ENCODE measurements around the gene SCML2. TPM values are rescaled to one million over a fixed set of nuclear protein-coding genes. Genes with fewer than 3 reads are reported as not detected.

The SCML2 gene
- total and polyA plus RNA-seq, 2 of the 13 experiments (the other 11 are each of a cell fraction or from before 2014, with no cell fraction given), result 5.1 to 7.6 TPM

GRCh38 chrX:18210470-18210869 is 144.0 kb downstream of the SCML2 start:
- Histone ChIP-seq H3K4me2 (ENCODE audit: low read depth, low read length) (no peak overlapping the region), H3K4me3 (replicated peaks in 1 of 3; ENCODE audit: insufficient read depth in 1 of 3, low read depth in 2 of 3, low read length in 3 of 3) (no peak overlapping the region), H4K20me1 (ENCODE audit: insufficient read depth, low read length) (no peaks in the 10 kb centered on the region), H3K36me3 (replicated peaks in 1 of 2; ENCODE audit: control insufficient read depth in 1 of 2, insufficient read depth in 2 of 2, low read length in 2 of 2) (no peaks in the 10 kb centered on the region), H3K27ac (ENCODE audit: extremely low read length, insufficient read depth, low read length) (no peak overlapping the region), H3K9ac (ENCODE audit: insufficient read depth, low read depth, low read length) (no peak overlapping the region), H2AFZ (ENCODE audit: low read length) (no peak overlapping the region), H3K4me1 (ENCODE audit: insufficient read depth, low read length) (no peaks in the 10 kb centered on the region), H3K9me3 (ENCODE audit: low read length) (no peaks in the 10 kb centered on the region), H3K27me3 (ENCODE audit: control insufficient read depth in 1 of 2, insufficient read depth in 2 of 2, low read length in 2 of 2) (no peaks in the 10 kb centered on the region), H3K79me2 (ENCODE audit: insufficient read depth, low read length) (no peaks in the 10 kb centered on the region)
- FAIRE-seq, result no peak
- no TSS peak for BruUV-seq (replicated peaks)
- no peak for ATAC-seq
- WGBS (ENCODE audit: low lambda C conversion rate), result 0% methylated on average over 2 of the region's 2 CpGs
- intact Hi-C loops (cut with micrococcal nuclease; ENCODE audit: unreplicated experiment), result loop anchor here (10.0 kb wide), 1 partner anchor 516 kb away; no protein-coding TSS in a partner anchor
- CTCF ChIA-PET (ENCODE audit: low intra/inter-chr PET ratio, low total read pairs), result no interaction called here
- POLR2A ChIA-PET, result no interaction called here
- DNase-seq (ENCODE audit: low spot score), result no peak
- in situ Hi-C loops (cut with HindIII; ENCODE audit: extremely low pct_ligation_motif_present, low pct_unique_long_range_greater_than_20kb), result loop anchor here (25.0 kb wide), 1 partner anchor 273 kb away; no protein-coding TSS in a partner anchor
- TF ChIP-seq STAG1 (CRISPR knock-in tag; IDR thresholded peaks at IDR 0.05) (peak; percentile 30; the same call in 1 of the 2 replicates), ZNF780A (CRISPR knock-in tag; IDR thresholded peaks at IDR 0.05) (no peak)

GRCh38 chrX:18206657-18207056 is 147.8 kb downstream of the SCML2 start:
- DNase-seq (ENCODE audit: low spot score) (no peak), ATAC-seq (no peak), FAIRE-seq (no peak)
- CTCF ChIA-PET (ENCODE audit: low intra/inter-chr PET ratio, low total read pairs), result no interaction called here
- no peaks in the 10 kb centered on the region for H4K20me1 ChIP-seq (ENCODE audit: insufficient read depth, low read length)
- intact Hi-C loops (cut with micrococcal nuclease; ENCODE audit: unreplicated experiment), result no loop called here
- H3K9me3 ChIP-seq (ENCODE audit: low read length), result no peaks in the 10 kb centered on the region
- no peak for TF ChIP-seq CEBPG (CRISPR knock-in tag; IDR thresholded peaks at IDR 0.05)
- no peak for TF ChIP-seq ISX (CRISPR knock-in tag; conservative IDR thresholded peaks at IDR 0.05)
- TF ChIP-seq ZNF326 (CRISPR knock-in tag; IDR thresholded peaks at IDR 0.05; ENCODE audit: borderline replicate concordance), result no peak
- no peak for TF ChIP-seq ZBTB34 (CRISPR knock-in tag; IDR thresholded peaks at IDR 0.05)
- TF ChIP-seq YY1 (IDR thresholded peaks at IDR 0.05; ENCODE audit: insufficient read depth, insufficient replicate concordance, low read depth, low read length), result no peak
- no peak for TF ChIP-seq GFI1 (CRISPR knock-in tag; IDR thresholded peaks at IDR 0.05; ENCODE audit: borderline replicate concordance)
- no peaks in the 10 kb centered on the region for H3K27me3 ChIP-seq (ENCODE audit: control insufficient read depth in 1 of 2, insufficient read depth in 2 of 2, low read length in 2 of 2)
- H3K79me2 ChIP-seq (ENCODE audit: insufficient read depth, low read length), result no peaks in the 10 kb centered on the region
- no peak overlapping the region for H3K27ac ChIP-seq (ENCODE audit: extremely low read length, insufficient read depth, low read length)
- H2AFZ ChIP-seq (ENCODE audit: low read length), result no peak overlapping the region
- in situ Hi-C loops (cut with HindIII; ENCODE audit: extremely low pct_ligation_motif_present, low pct_unique_long_range_greater_than_20kb), result loop anchor here (25.0 kb wide), 1 partner anchor 269 kb away; no protein-coding TSS in a partner anchor
- WGBS (ENCODE audit: low lambda C conversion rate), result 22% methylated on average over 5 of the region's 8 CpGs
- no peaks in the 10 kb centered on the region for H3K4me1 ChIP-seq (ENCODE audit: insufficient read depth, low read length)
- H3K36me3 ChIP-seq (replicated peaks in 1 of 2; ENCODE audit: control insufficient read depth in 1 of 2, insufficient read depth in 2 of 2, low read length in 2 of 2), result no peaks in the 10 kb centered on the region
- no peak overlapping the region for H3K9ac ChIP-seq (ENCODE audit: insufficient read depth, low read depth, low read length)
- H3K4me2 ChIP-seq (ENCODE audit: low read depth, low read length), result no peak overlapping the region
- POLR2A ChIA-PET, result no interaction called here
- H3K4me3 ChIP-seq (replicated peaks in 1 of 3; ENCODE audit: insufficient read depth in 1 of 3, low read depth in 2 of 3, low read length in 3 of 3), result no peak overlapping the region
- BruUV-seq (replicated peaks), result no TSS peak

Measured in HepG2 (cell line).